Measurements from ENCODE around the gene DNMT1. TPM values are rescaled to one million over a fixed set of nuclear protein-coding genes. Genes with fewer than 3 reads are reported as not detected.

The DNMT1 gene
- total RNA-seq, 3 donors from 2014 or later, result 41.1 to 55.6 (median 55.6) TPM

DNA sequence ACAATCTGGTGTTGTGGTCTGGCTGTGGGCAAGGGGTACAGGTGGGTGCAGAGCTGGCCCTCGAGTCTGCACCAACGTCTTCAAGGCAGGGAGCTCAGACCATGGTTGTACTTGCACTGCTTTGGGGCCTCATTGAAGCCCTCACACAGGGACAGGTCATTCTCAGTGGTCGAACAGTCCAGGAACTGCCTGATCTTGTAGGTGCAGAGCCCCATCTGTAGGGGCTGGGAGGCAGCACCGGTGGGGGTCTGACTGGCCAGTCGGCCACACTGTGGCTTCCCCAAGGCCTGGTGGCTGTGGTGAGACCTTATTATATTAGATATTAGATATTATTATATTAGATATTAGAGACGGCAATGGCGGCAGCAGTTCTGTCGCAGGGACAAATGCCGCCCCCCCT lies 22.3 kb upstream of the DNMT1 start:
- H3K36me3 ChIP-seq (ENCODE audit: low read depth), result no peaks in the 10 kb centered on the region
- ATAC-seq (no peak), DNase-seq (no peak)
- no peaks in the 10 kb centered on the region for H3K4me1 ChIP-seq (ENCODE audit: low read depth)
- intact Hi-C loops (cut with DNase I, micrococcal nuclease), result no loop called here
- H3K9me3 ChIP-seq, result no peaks in the 10 kb centered on the region
- no peak for TF ChIP-seq CTCF (IDR thresholded peaks at IDR 0.05)
- H3K4me3 ChIP-seq, result no peak overlapping the region

DNA sequence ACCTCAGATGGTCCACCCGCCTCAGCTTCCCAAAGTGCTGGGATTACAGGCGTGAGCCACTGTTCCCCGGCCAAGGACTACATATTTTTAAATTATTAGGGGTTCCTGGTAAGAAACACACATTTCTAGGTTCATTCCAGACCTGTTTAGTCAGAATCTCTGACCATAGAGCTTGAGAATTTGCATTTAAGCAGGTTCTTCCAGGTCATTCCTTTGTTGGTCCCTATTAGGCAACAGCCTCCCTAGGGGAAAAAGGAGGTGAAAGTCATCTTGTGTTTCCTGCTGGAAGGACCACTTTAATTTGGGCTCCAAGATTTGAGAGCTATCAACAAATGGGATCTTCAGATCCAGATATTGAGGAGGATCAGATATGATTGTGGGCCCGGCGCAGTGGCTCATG lies 20.0 kb upstream of the DNMT1 start:
- Histone ChIP-seq H3K4me1 (ENCODE audit: low read depth) (no peaks in the 10 kb centered on the region), H3K36me3 (ENCODE audit: low read depth) (no peaks in the 10 kb centered on the region), H3K4me3 (no peak overlapping the region), H3K9me3 (no peaks in the 10 kb centered on the region)
- no peak for DNase-seq
- ATAC-seq, result no peak
- intact Hi-C loops (cut with DNase I, micrococcal nuclease), result no loop called here
- no peak for TF ChIP-seq CTCF (IDR thresholded peaks at IDR 0.05)

DNA sequence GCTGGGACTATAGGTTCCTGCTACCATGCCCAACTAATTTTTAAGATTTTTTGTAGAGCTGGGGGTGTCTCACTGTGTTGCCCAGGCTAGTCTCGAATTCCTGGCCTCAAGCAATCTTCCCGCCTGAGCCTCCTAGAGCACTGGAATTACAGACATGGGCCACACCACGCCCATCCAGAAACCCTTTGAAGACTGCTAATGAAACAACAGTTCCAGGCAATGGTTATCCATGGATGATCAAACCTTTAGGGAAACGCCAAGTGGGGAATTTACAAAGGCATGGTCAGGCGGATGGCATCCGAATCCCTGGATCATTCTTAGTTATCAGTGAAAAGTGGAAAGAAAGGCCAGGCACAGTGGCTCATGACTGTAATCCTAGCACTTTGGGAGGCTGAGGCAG lies 16.9 kb upstream of the DNMT1 start:
- DNase-seq, result no peak
- intact Hi-C loops (cut with DNase I, micrococcal nuclease), result no loop called here

DNA sequence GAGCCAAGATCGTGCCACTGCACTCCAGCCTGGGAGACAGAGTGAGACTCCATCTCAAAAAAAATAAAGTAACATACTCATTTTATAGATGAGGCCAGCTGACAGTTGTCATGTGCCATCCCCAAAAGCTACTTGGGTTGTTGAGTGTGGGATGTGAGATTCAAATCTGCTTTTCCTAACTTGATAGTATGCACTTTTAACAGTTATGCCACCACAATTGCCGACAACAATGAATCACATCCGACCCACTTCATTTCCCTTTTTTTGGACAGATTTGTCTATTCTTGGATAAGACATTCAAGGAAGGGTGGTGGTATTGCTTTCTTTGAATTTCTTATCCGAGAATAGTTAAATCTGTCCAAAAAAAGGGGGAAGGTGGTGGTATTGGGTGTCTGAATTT lies 16.3 kb upstream of the DNMT1 start:
- intact Hi-C loops (cut with DNase I, micrococcal nuclease), result no loop called here
- Histone ChIP-seq H3K4me3 (no peak overlapping the region), H3K36me3 (ENCODE audit: low read depth) (no peaks in the 10 kb centered on the region), H3K4me1 (ENCODE audit: low read depth) (no peaks in the 10 kb centered on the region), H3K9me3 (peaks cover 4% of the 10 kb centered on the region)
- TF ChIP-seq CTCF (IDR thresholded peaks at IDR 0.05), result no peak
- no peak for ATAC-seq
- no peak for DNase-seq

More for the DNA sequence above, 16.9 kb upstream of the DNMT1 start:
- H3K9me3 ChIP-seq, result peaks cover 4% of the 10 kb centered on the region
- no peaks in the 10 kb centered on the region for H3K4me1 ChIP-seq (ENCODE audit: low read depth)
- H3K36me3 ChIP-seq (ENCODE audit: low read depth), result no peaks in the 10 kb centered on the region
- TF ChIP-seq CTCF (IDR thresholded peaks at IDR 0.05), result no peak
- no peak for ATAC-seq
- no peak overlapping the region for H3K4me3 ChIP-seq

- Histone ChIP-seq H3K4me1 (ENCODE audit: low read depth) (no peaks in the 10 kb centered on the region), H3K36me3 (ENCODE audit: low read depth) (no peaks in the 10 kb centered on the region), H3K4me3 (no peak overlapping the region), H3K9me3 (peaks cover 4% of the 10 kb centered on the region)
- ATAC-seq (no peak), DNase-seq (no peak)
- intact Hi-C loops (cut with DNase I, micrococcal nuclease), result no loop called here
- TF ChIP-seq CTCF (IDR thresholded peaks at IDR 0.05), result no peak
These were observed 14.6 kb upstream of the DNMT1 start for GRCh38 chr19:10209315-10209714.

DNA sequence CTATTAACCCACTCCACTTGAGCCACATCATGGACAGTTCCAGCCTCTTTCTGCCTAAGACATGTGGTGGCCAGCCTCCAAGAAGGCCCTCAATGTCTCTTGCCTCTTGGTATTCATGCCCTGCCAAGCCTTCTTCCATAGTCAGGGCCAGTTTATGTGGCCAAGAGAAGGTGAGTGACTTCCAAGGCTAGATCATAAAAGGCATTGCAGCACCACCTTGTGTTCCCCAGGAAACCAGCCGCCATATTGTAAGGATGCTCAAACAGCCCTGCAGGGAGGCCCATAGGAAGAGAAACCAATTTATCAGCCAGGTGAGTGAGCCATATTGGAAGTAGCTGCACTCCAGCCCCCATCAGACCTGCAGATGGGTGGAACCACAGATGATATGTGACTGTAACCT lies 12.3 kb upstream of the DNMT1 start:
- H3K36me3 ChIP-seq (ENCODE audit: low read depth), result no peaks in the 10 kb centered on the region
- intact Hi-C loops (cut with DNase I, micrococcal nuclease), result no loop called here
- H3K9me3 ChIP-seq, result peaks cover 4% of the 10 kb centered on the region
- ATAC-seq (no peak), DNase-seq (no peak)
- H3K4me1 ChIP-seq (ENCODE audit: low read depth), result no peaks in the 10 kb centered on the region
- H3K4me3 ChIP-seq, result no peak overlapping the region
- TF ChIP-seq CTCF (IDR thresholded peaks at IDR 0.05), result no peak
